WTC11 (cell line): Measurements from ENCODE around the gene MSX2. TPM values are rescaled to one million over a fixed set of nuclear protein-coding genes. Genes with fewer than 3 reads are reported as not detected.

Source experiments
- ATAC-seq: fragments of 200-7000 bp; cut with Tn5 transposase; 2 replicates; pipeline ENCODE4 v1.10.0; 2021; ENCODE audit warnings: mild to moderate bottlenecking, moderate library complexity
- CTCF ChIA-PET: fragments of 300-600 bp; sonication (Branson Sonifier 250); formaldehyde crosslinking; loops from one replicate; lab custom pipeline; 2021; ENCODE audit warnings: antibody characterized with exemption; lab: Charles Lee
- POLR2A ChIA-PET: fragments of 350-600 bp; sonication (Branson Sonifier 250); formaldehyde crosslinking; loops from one replicate; lab custom pipeline; 2021; ENCODE audit warnings: antibody characterized with exemption; lab: Charles Lee
- DNase-seq: peaks from one replicate; pipeline ENCODE4 v3.0.0; 2021; ENCODE audit warnings: low spot score
- H3K27ac Mint-ChIP-seq: 2 replicates; pipeline ENCODE4 v1.8.0; 2021; ENCODE audit warnings: mixed read lengths
- H3K27me3 Mint-ChIP-seq: 2 replicates; pipeline ENCODE4 v1.8.0; 2021; ENCODE audit warnings: low read depth, mild to moderate bottlenecking, moderate library complexity, mixed read lengths
- H3K36me3 Mint-ChIP-seq: 2 replicates; pipeline ENCODE4 v1.8.0; 2021; ENCODE audit warnings: mixed read lengths
- H3K4me1 Mint-ChIP-seq: 2 replicates; pipeline ENCODE4 v1.8.0; 2022; ENCODE audit warnings: mixed read lengths
- H3K4me3 Mint-ChIP-seq: 2 replicates; pipeline ENCODE4 v1.8.0; 2021; ENCODE audit warnings: mild to moderate bottlenecking, moderate library complexity, mixed read lengths
- H3K9me3 Mint-ChIP-seq: 2 replicates; pipeline ENCODE4 v1.8.0; 2021; ENCODE audit warnings: mixed read lengths
- AFF4 ChIP-seq: sonication (generic); formaldehyde crosslinking; IDR thresholded peaks from 2 replicates; pipeline ENCODE4 v1.8.1; 2023; ENCODE audit warnings: mild to moderate bottlenecking, missing genetic modification reagents, borderline replicate concordance
- ARID4B ChIP-seq: sonication (generic); formaldehyde crosslinking; IDR thresholded peaks from 2 replicates; pipeline ENCODE4 v1.8.0; 2023; ENCODE audit warnings: missing genetic modification reagents, mild to moderate bottlenecking, borderline replicate concordance
- EMX1 ChIP-seq: fragments of 250-450 bp; sonication (Bioruptor Pico); IDR thresholded peaks from 2 replicates; pipeline ENCODE4 v1.8.0; 2021; ENCODE audit warnings: mild to moderate bottlenecking
- ESRRA ChIP-seq: sonication (generic); formaldehyde crosslinking; IDR thresholded peaks from 2 replicates; pipeline ENCODE4 v1.8.1; 2022; ENCODE audit warnings: mild to moderate bottlenecking, missing genetic modification reagents, borderline replicate concordance
- FOXP1 ChIP-seq: sonication (generic); formaldehyde crosslinking; IDR thresholded peaks from 2 replicates; pipeline ENCODE4 v1.8.0; 2022; ENCODE audit warnings: missing genetic modification reagents, mild to moderate bottlenecking, moderate library complexity, borderline replicate concordance
- HMGXB4 ChIP-seq: sonication (generic); formaldehyde crosslinking; IDR thresholded peaks from 2 replicates; pipeline ENCODE4 v1.8.1; 2023; ENCODE audit warnings: mild to moderate bottlenecking, moderate library complexity, missing genetic modification reagents
- IRF2 ChIP-seq: sonication (generic); formaldehyde crosslinking; IDR thresholded peaks from 2 replicates; pipeline ENCODE4 v1.8.0; 2022; ENCODE audit warnings: low read depth, missing genetic modification reagents, borderline replicate concordance
- MXD4 ChIP-seq: fragments of 250-450 bp; sonication (Bioruptor Pico); IDR thresholded peaks from 2 replicates; pipeline ENCODE4 v1.8.0; 2021; ENCODE audit warnings: mild to moderate bottlenecking, moderate library complexity, borderline replicate concordance
- NFATC4 ChIP-seq: fragments of 250-450 bp; sonication (Bioruptor Pico); IDR thresholded peaks from 2 replicates; pipeline ENCODE4 v1.9.0; 2021; ENCODE audit warnings: mild to moderate bottlenecking
- TP53 ChIP-seq: sonication (generic); formaldehyde crosslinking; IDR thresholded peaks from 2 replicates; pipeline ENCODE4 v1.8.1; 2023; ENCODE audit warnings: mild to moderate bottlenecking, missing genetic modification reagents
- USF1 ChIP-seq: sonication (generic); formaldehyde crosslinking; IDR thresholded peaks from 2 replicates; pipeline ENCODE4 v1.8.0; 2022; ENCODE audit warnings: mild to moderate bottlenecking, missing genetic modification reagents
- ZNF219 ChIP-seq: sonication (generic); formaldehyde crosslinking; IDR thresholded peaks from 2 replicates; pipeline ENCODE4 v1.8.0; 2023; ENCODE audit warnings: missing genetic modification reagents, mild to moderate bottlenecking, borderline replicate concordance
- ZNF423 ChIP-seq: fragments of 250-450 bp; sonication (Bioruptor Pico); IDR thresholded peaks from 2 replicates; pipeline ENCODE4 v2.1.2; 2022; ENCODE audit warnings: mild to moderate bottlenecking, moderate library complexity
- ZNF532 ChIP-seq: fragments of 250-450 bp; sonication (Bioruptor Pico); IDR thresholded peaks from 2 replicates; pipeline ENCODE4 v1.9.0; 2021; ENCODE audit warnings: mild to moderate bottlenecking, borderline replicate concordance
- total RNA-seq: library from RNA; stranded (reverse); gene quantifications from 3 replicates; pipeline ENCODE4 v1.2.3, GENCODE V29; 2021

MSX2 gene
- total RNA-seq, 1 experiment from 2014 or later = 0.83 TPM

GRCh38 chr5:174694611-174695010 lies 29.8 kb upstream of the MSX2 start (continued):
- TF ChIP-seq EMX1 (no peak), IRF2 (no peak), AFF4 (CRISPR knock-in tag) (no peak)

GRCh38 chr5:174698156-174698555 lies 26.2 kb upstream of the MSX2 start:
- no peak overlapping the region for H3K27ac Mint-ChIP-seq
- H3K36me3 Mint-ChIP-seq = no peaks in the 10 kb centered on the region
- no peak for TF ChIP-seq FOXP1 (CRISPR knock-in tag)
- TF ChIP-seq ZNF219 (CRISPR knock-in tag) = no peak
- no peak for TF ChIP-seq NFATC4 (CRISPR knock-in tag)
- no peak for TF ChIP-seq HMGXB4 (CRISPR knock-in tag)
- TF ChIP-seq USF1 (CRISPR knock-in tag) = no peak
- TF ChIP-seq TP53 = no peak
- TF ChIP-seq ESRRA (CRISPR knock-in tag) = no peak
- TF ChIP-seq ARID4B (CRISPR knock-in tag) = no peak
- TF ChIP-seq ZNF423 = no peak
- no peak for TF ChIP-seq ZNF532 (CRISPR knock-in tag)
- no peak for TF ChIP-seq MXD4 (CRISPR knock-in tag)
- TF ChIP-seq, all 79 proteins: peak for 0
- ATAC-seq (peak; percentile 87), DNase-seq (peak; percentile 28)
- H3K27me3 Mint-ChIP-seq = peaks cover 27% of the 10 kb centered on the region
- CTCF ChIA-PET = interaction anchor here (0.6 to 1.8 kb wide), 7 partner anchors 9 to 279 kb away, joined by 3 to 10 read pairs (median 3); no protein-coding TSS in a partner anchor
- no peaks in the 10 kb centered on the region for H3K9me3 Mint-ChIP-seq
- peaks cover 19% of the 10 kb centered on the region for H3K4me1 Mint-ChIP-seq
- no peak overlapping the region for H3K4me3 Mint-ChIP-seq
- POLR2A ChIA-PET = no interaction called here
